ENCODE measurements around the gene RANGAP1. TPM values are rescaled to one million over a fixed set of nuclear protein-coding genes. Genes with fewer than 3 reads are reported as not detected.

RANGAP1 gene
- total RNA-seq, 4 donors from 2014 or later = 18.7 to 38.7 (median 35.6) TPM

DNA sequence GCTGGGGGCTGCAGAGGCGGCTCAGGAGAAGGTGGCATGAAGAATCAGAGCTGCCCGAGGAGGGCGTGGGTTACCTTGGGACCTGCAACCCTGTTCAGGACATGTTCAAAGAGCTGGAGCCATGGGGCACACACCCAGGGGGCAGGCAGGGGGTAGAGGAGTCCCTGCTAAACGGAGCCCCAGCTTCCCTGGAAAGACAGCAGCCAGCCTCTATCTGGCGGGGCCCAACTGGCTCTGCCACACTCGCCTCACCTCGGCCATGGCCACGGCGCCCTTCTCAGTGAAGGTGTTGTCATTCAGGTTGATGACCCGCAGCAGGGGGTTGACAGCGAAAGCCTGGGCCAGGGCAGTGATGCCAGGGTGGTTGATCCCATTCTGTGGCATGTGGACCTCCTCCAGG lies 28.3 kb downstream of the RANGAP1 start:
- Histone ChIP-seq H3K27me3 (no peaks in the 10 kb centered on the region), H3K27ac (no peak overlapping the region), H3K36me3 (no peaks in the 10 kb centered on the region), H3K4me1 (no peaks in the 10 kb centered on the region), H3K9me3 (no peaks in the 10 kb centered on the region), H3K4me3 (no peak overlapping the region)
- no peak for TF ChIP-seq POLR2A (IDR thresholded peaks at IDR 0.05)
- TF ChIP-seq, protein P1, sequence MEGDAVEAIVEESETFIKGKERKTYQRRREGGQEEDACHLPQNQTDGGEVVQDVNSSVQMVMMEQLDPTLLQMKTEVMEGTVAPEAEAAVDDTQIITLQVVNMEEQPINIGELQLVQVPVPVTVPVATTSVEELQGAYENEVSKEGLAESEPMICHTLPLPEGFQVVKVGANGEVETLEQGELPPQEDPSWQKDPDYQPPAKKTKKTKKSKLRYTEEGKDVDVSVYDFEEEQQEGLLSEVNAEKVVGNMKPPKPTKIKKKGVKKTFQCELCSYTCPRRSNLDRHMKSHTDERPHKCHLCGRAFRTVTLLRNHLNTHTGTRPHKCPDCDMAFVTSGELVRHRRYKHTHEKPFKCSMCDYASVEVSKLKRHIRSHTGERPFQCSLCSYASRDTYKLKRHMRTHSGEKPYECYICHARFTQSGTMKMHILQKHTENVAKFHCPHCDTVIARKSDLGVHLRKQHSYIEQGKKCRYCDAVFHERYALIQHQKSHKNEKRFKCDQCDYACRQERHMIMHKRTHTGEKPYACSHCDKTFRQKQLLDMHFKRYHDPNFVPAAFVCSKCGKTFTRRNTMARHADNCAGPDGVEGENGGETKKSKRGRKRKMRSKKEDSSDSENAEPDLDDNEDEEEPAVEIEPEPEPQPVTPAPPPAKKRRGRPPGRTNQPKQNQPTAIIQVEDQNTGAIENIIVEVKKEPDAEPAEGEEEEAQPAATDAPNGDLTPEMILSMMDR (IDR thresholded peaks at IDR 0.05) = no peak
- intact Hi-C loops (cut with DNase I; ENCODE audit: low total_unique reads) = no loop called here
- no peak for DNase-seq

DNA sequence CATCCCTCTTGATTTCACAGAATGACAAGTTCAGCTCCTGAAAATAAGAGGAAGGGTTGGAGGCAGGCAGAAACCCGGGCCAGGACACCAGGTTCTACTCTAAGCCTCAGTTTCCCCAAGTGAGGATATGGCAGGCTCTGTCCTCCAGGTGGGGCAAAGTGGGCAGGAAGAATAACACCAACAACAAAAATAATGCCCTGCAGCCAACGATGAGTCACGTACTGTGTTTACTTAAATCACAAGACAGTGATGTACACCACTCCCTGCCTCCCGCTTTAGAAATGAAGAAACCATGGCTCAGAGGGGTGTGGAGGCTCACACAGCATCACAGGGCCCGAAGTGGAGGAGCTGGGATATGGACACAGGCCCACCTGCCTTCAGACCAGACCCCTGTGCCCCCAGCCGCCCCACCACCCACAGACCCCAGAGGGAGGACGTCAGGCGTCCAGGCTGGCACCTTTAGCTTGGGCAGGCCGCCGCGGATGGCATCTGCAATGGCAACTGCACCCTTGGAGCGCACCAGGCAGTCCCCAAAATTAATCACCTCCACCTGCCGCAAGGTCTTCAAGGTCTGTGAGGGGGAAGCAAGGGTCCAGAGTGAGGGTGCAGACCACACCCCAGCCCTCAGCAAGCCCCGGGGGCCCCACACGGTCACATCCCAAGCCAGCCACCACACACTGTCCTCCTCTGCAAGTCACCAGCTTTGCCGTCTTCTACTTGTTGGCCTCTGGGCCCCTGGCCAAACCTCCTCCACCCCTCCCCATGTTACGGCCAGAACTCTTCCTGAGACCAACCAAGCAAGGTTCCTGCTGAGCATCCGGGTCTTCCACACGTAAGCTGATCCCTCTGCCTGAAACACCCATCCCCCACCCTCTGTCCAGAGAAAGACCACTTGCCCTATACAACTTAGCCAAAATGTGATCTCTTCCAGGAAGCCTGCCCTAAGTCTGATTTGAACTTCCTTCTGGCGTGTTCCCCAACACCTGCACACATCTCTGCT lies 29.4 kb downstream of the RANGAP1 start:
- no peaks in the 10 kb centered on the region for H3K36me3 ChIP-seq
- H3K4me1 ChIP-seq = no peaks in the 10 kb centered on the region
- intact Hi-C loops (cut with DNase I; ENCODE audit: low total_unique reads) = no loop called here
- peak in 1 of 2 donors; percentile 39 for DNase-seq
- H3K9me3 ChIP-seq = no peaks in the 10 kb centered on the region
- TF ChIP-seq, protein P1 (IDR thresholded peaks at IDR 0.05) = no peak
- no peak for TF ChIP-seq POLR2A (IDR thresholded peaks at IDR 0.05)
- no peak overlapping the region for H3K4me3 ChIP-seq
- H3K27me3 ChIP-seq = no peaks in the 10 kb centered on the region
- peak overlapping the region; percentile 33 to 50 for H3K27ac ChIP-seq

- H3K9me3 ChIP-seq = no peaks in the 10 kb centered on the region
- H3K27ac ChIP-seq = no peak overlapping the region
- no peak for DNase-seq
- H3K4me3 ChIP-seq = no peak overlapping the region
- intact Hi-C loops (cut with DNase I; ENCODE audit: low total_unique reads) = no loop called here
- no peaks in the 10 kb centered on the region for H3K27me3 ChIP-seq
- H3K4me1 ChIP-seq = no peaks in the 10 kb centered on the region
- TF ChIP-seq, protein P1 (IDR thresholded peaks at IDR 0.05) = no peak
- no peak for TF ChIP-seq POLR2A (IDR thresholded peaks at IDR 0.05)
- H3K36me3 ChIP-seq = no peaks in the 10 kb centered on the region
These were observed 31.8 kb downstream of the RANGAP1 start for GRCh38 chr22:41254230-41254629.

DNA sequence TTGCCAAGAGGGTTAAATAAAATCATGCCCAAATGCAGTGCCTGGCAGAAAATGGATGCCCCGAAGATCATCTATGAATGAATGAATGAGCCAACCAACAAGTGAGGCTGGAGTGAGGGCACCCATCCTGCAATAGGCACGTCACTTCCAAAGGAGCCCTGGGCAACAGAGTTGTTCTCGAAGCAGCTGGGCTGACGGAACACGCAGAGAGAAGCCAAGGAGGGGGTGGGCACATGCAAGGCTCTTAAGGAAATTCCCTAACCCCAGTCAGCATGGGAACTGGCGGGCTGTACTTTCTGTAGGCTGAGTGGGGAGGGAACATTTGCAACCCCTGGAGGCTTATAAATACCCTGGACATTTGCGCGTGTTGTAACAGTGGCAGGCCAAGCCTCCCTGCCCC lies 33.6 kb downstream of the RANGAP1 start:
- H3K4me1 ChIP-seq = no peaks in the 10 kb centered on the region
- DNase-seq = no peak
- H3K4me3 ChIP-seq = no peak overlapping the region
- H3K27ac ChIP-seq = no peak overlapping the region
- no peaks in the 10 kb centered on the region for H3K27me3 ChIP-seq
- TF ChIP-seq, protein P1 (IDR thresholded peaks at IDR 0.05) = no peak
- TF ChIP-seq POLR2A (IDR thresholded peaks at IDR 0.05) = no peak
- no peaks in the 10 kb centered on the region for H3K36me3 ChIP-seq
- intact Hi-C loops (cut with DNase I; ENCODE audit: low total_unique reads) = no loop called here
- no peaks in the 10 kb centered on the region for H3K9me3 ChIP-seq

- no peak overlapping the region for H3K27ac ChIP-seq
These were observed 35.9 kb downstream of the RANGAP1 start for GRCh38 chr22:41250127-41250526.

More at GRCh38 chr22:41250127-41250526, 35.9 kb downstream of the RANGAP1 start:
- Histone ChIP-seq H3K4me3 (no peak overlapping the region), H3K9me3 (no peaks in the 10 kb centered on the region), H3K36me3 (no peaks in the 10 kb centered on the region), H3K27me3 (no peaks in the 10 kb centered on the region), H3K4me1 (no peaks in the 10 kb centered on the region)
- TF ChIP-seq POLR2A (IDR thresholded peaks at IDR 0.05) = no peak
- TF ChIP-seq, protein P1 (IDR thresholded peaks at IDR 0.05) = no peak
- DNase-seq = no peak
- intact Hi-C loops (cut with DNase I; ENCODE audit: low total_unique reads) = no loop called here
